H9 (cell line): ENCODE results near the gene LHFPL2. TPM values are rescaled to one million over a fixed set of nuclear protein-coding genes. Genes with fewer than 3 reads are reported as not detected.

Experiments used
- DNase-seq: peaks from one replicate; pipeline ENCODE4 v3.0.0-alpha.2; 2017
- H2AFZ ChIP-seq: one replicate; pipeline ENCODE4 v1.6.1; 2013; ENCODE audit warnings: mild to moderate bottlenecking, low read length, control low read depth, moderate library complexity
- H2AK5ac ChIP-seq: 2 replicates; pipeline ENCODE4 v1.6.1; 2013; ENCODE audit warnings: low read length, control low read depth, mixed read lengths; ENCODE audit not compliant: insufficient read length
- H2BK120ac ChIP-seq: one replicate; pipeline ENCODE4 v1.6.1; 2013; ENCODE audit warnings: low read depth, mild to moderate bottlenecking, low read length, control low read depth, inconsistent platforms; ENCODE audit not compliant: poor library complexity, severe bottlenecking
- H2BK12ac ChIP-seq: 2 replicates; pipeline ENCODE4 v1.6.1; 2013; ENCODE audit warnings: low read length, control low read depth, mixed read lengths, low read depth; ENCODE audit not compliant: insufficient read length
- H2BK15ac ChIP-seq: 2 replicates; pipeline ENCODE4 v1.6.1; 2013; ENCODE audit warnings: low read depth, low read length, control low read depth
- H2BK20ac ChIP-seq: one replicate; pipeline ENCODE4 v1.6.1; 2013; ENCODE audit warnings: low read depth, mild to moderate bottlenecking, low read length, control low read depth, inconsistent platforms; ENCODE audit not compliant: poor library complexity, severe bottlenecking
- H2BK5ac ChIP-seq: 2 replicates; pipeline ENCODE4 v1.6.1; 2013; ENCODE audit warnings: low read length, control low read depth, mixed read lengths; ENCODE audit not compliant: insufficient read length
- H3K14ac ChIP-seq: 2 replicates; pipeline ENCODE4 v1.6.1; 2013; ENCODE audit warnings: low read length, control low read depth; ENCODE audit not compliant: insufficient read depth
- H3K18ac ChIP-seq: 2 replicates; pipeline ENCODE4 v1.6.1; 2013; ENCODE audit warnings: low read depth, mild to moderate bottlenecking, mixed read lengths, low read length, control low read depth; ENCODE audit not compliant: insufficient read length
- H3K23ac ChIP-seq: 2 replicates; pipeline ENCODE4 v1.6.1; 2013; ENCODE audit warnings: low read length, control low read depth, mixed read lengths, low read depth; ENCODE audit not compliant: insufficient read length
- H3K23me2 ChIP-seq: 2 replicates; pipeline ENCODE4 v1.6.1; 2013; ENCODE audit warnings: low read depth, mild to moderate bottlenecking, mixed read lengths, low read length, control low read depth; ENCODE audit not compliant: insufficient read length, poor library complexity, severe bottlenecking
- H3K27ac ChIP-seq: 2 replicates; pipeline ENCODE4 v1.5.1; 2013; ENCODE audit warnings: low read length, control low read depth, mixed read lengths, low read depth; ENCODE audit not compliant: insufficient read length
- H3K27me3 ChIP-seq: 2 replicates; pipeline ENCODE4 v1.6.1; 2013; ENCODE audit warnings: low read length, control low read depth, inconsistent platforms; ENCODE audit not compliant: insufficient read depth
- H3K4ac ChIP-seq: 2 replicates; pipeline ENCODE4 v1.6.1; 2013; ENCODE audit warnings: low read depth, mild to moderate bottlenecking, control low read depth, inconsistent platforms, low read length, moderate library complexity
- H3K4me1 ChIP-seq: 2 replicates; pipeline ENCODE4 v1.6.1; 2013; ENCODE audit warnings: low read length, control low read depth, inconsistent platforms; ENCODE audit not compliant: insufficient read depth
- H3K4me2 ChIP-seq: 2 replicates; pipeline ENCODE4 v1.6.1; 2013; ENCODE audit warnings: low read length, control low read depth, mixed read lengths; ENCODE audit not compliant: insufficient read length, insufficient read depth
- H3K56ac ChIP-seq: 2 replicates; pipeline ENCODE4 v1.6.1; 2013; ENCODE audit warnings: low read depth, mild to moderate bottlenecking, mixed read lengths, low read length, control low read depth; ENCODE audit not compliant: insufficient read length
- H3K79me1 ChIP-seq: 2 replicates; pipeline ENCODE4 v1.6.1; 2013; ENCODE audit warnings: low read depth, mild to moderate bottlenecking, moderate library complexity, low read length, control low read depth, inconsistent platforms; ENCODE audit not compliant: insufficient read depth, poor library complexity, severe bottlenecking
- H3K79me2 ChIP-seq: 2 replicates; pipeline ENCODE4 v1.6.1; 2013; ENCODE audit warnings: low read length, control low read depth, inconsistent platforms; ENCODE audit not compliant: insufficient read depth
- H3K9ac ChIP-seq: 2 replicates; pipeline ENCODE4 v1.6.1; 2013; ENCODE audit warnings: low read length, control low read depth, mixed read lengths; ENCODE audit not compliant: insufficient read length; ENCODE audit errors: extremely low read depth
- H3K9me3 ChIP-seq: one replicate; pipeline ENCODE4 v1.6.1; 2013; ENCODE audit warnings: low read depth, low read length, inconsistent platforms; ENCODE audit not compliant: control insufficient read depth
- H3T11ph ChIP-seq: one replicate; pipeline ENCODE4 v1.6.1; 2013; ENCODE audit warnings: mild to moderate bottlenecking, low read length, control low read depth, inconsistent platforms
- H4K20me1 ChIP-seq: one replicate; pipeline ENCODE4 v1.6.1; 2013; ENCODE audit not compliant: control insufficient read depth, insufficient read length, insufficient read depth
- H4K5ac ChIP-seq: 2 replicates; pipeline ENCODE4 v1.6.1; 2013; ENCODE audit warnings: low read depth, mild to moderate bottlenecking, mixed read lengths, low read length, control low read depth; ENCODE audit not compliant: insufficient read length
- H4K8ac ChIP-seq: replicated peaks from 2 replicates; pipeline ENCODE4 v1.6.1; 2013; ENCODE audit warnings: low read length, control low read depth, mixed read lengths, low read depth; ENCODE audit not compliant: insufficient read length
- H4K91ac ChIP-seq: 2 replicates; pipeline ENCODE4 v1.6.1; 2013; ENCODE audit warnings: low read depth, mild to moderate bottlenecking, moderate library complexity, mixed read lengths, low read length, control low read depth; ENCODE audit not compliant: insufficient read length
- H3K27ac Mint-ChIP-seq, 3 experiments: 2 replicates in 2 of 3; 3 replicates in 1 of 3; pipeline ENCODE4 v1.8.0; 2020 to 2021; ENCODE audit warnings: mixed read lengths in 3 of 3, mild to moderate bottlenecking in 1 of 3, moderate library complexity in 1 of 3
- H3K27me3 Mint-ChIP-seq: 2 replicates; pipeline ENCODE4 v1.8.0; 2021; ENCODE audit warnings: low read depth, mild to moderate bottlenecking, moderate library complexity, mixed read lengths
- H3K36me3 Mint-ChIP-seq, 3 experiments: 2 replicates in 2 of 3; 3 replicates in 1 of 3; pipeline ENCODE4 v1.8.0; 2020 to 2021; ENCODE audit warnings: low read depth in 3 of 3, mixed read lengths in 3 of 3; ENCODE audit not compliant: insufficient read depth in 1 of 3
- H3K4me1 Mint-ChIP-seq, 2 experiments: 2 replicates each; pipeline ENCODE4 v1.8.0; 2020; ENCODE audit warnings: mixed read lengths in 2 of 2
- H3K4me3 Mint-ChIP-seq, 2 experiments: 2 replicates in 1 of 2; 3 replicates in 1 of 2; pipeline ENCODE4 v1.8.0; 2020 to 2021; ENCODE audit warnings: mild to moderate bottlenecking in 2 of 2, mixed read lengths in 2 of 2, moderate library complexity in 1 of 2
- H3K9me3 Mint-ChIP-seq, 2 experiments: 2 replicates in 1 of 2; 3 replicates in 1 of 2; pipeline ENCODE4 v1.8.0; 2020; ENCODE audit warnings: mild to moderate bottlenecking in 2 of 2, mixed read lengths in 2 of 2, moderate library complexity in 1 of 2
- CTCF ChIP-seq: fragments of 200-600 bp; sonication (generic); conservative IDR thresholded peaks from 3 replicates; pipeline ENCODE4 v1.8.0; 2021; ENCODE audit warnings: antibody characterized with exemption, mild to moderate bottlenecking
- WGBS: extraction: QIAGEN DNeasy Blood & Tissue Kit; methylation state at CpG from one replicate; pipeline ENCODE4 v1.1.7; 2013; ENCODE audit warnings: missing lambda C conversion rate, low lambda C conversion rate, mixed read lengths; ENCODE audit not compliant: insufficient read length; ENCODE audit errors: extremely low coverage; 5-methylcytosine and 5-hydroxymethylcytosine counted together
- total RNA-seq: library from RNA; stranded (reverse); gene quantifications from 2 replicates; pipeline ENCODE4 v1.2.1, GENCODE V29; 2021

LHFPL2 gene
- total RNA-seq, 1 experiment from 2014 or later = 26.3 TPM

- no peak overlapping the region for H3K23ac ChIP-seq
- H2BK20ac ChIP-seq = no peak overlapping the region
- no peak overlapping the region for H3K4me2 ChIP-seq
- Mint-ChIP-seq H3K27ac (peak overlapping the region in 1 of 3 experiments; percentile 52; a peak in 3 of 7 replicates), H3K9me3 (no peaks in the 10 kb centered on the region), H3K4me3 (no peak overlapping the region; a peak in 1 of 5 replicates), H3K36me3 (peaks cover 15 to 26% (median 18%) of the 10 kb centered on the region in 3 experiments), H3K27me3 (no peaks in the 10 kb centered on the region), H3K4me1 (peaks cover 39 to 52% of the 10 kb centered on the region in 2 experiments)
- peaks cover 13% of the 10 kb centered on the region for H3K4me1 ChIP-seq
- no peak overlapping the region for H4K8ac ChIP-seq
- H3K4ac ChIP-seq = no peak overlapping the region
- no peaks in the 10 kb centered on the region for H3K27me3 ChIP-seq
- H4K91ac ChIP-seq = no peak overlapping the region
- no peaks in the 10 kb centered on the region for H3K9me3 ChIP-seq
- H2AK5ac ChIP-seq = no peak overlapping the region
- H3K56ac ChIP-seq = no peak overlapping the region
- H3K14ac ChIP-seq = no peak overlapping the region
- no peak overlapping the region for H3K9ac ChIP-seq
- no peaks in the 10 kb centered on the region for H4K20me1 ChIP-seq
- H2BK5ac ChIP-seq = no peak overlapping the region
- peaks cover 14% of the 10 kb centered on the region for H3K23me2 ChIP-seq
- no peak overlapping the region for H3T11ph ChIP-seq
- H3K79me1 ChIP-seq = no peaks in the 10 kb centered on the region
- H3K27ac ChIP-seq = no peak overlapping the region
- DNase-seq = no peak
- H3K79me2 ChIP-seq = peaks cover 39% of the 10 kb centered on the region; the same call in 1 of the 2 replicates
- H2BK120ac ChIP-seq = no peak overlapping the region
- no peak overlapping the region for H4K5ac ChIP-seq
- no peak overlapping the region for H2BK15ac ChIP-seq
- H3K18ac ChIP-seq = no peak overlapping the region
- no peak overlapping the region for H2AFZ ChIP-seq
- no peak overlapping the region for H2BK12ac ChIP-seq
- no CpG with 5 or more reads among the region's 2 CpGs for WGBS
- no peak for TF ChIP-seq CTCF
These were observed 3.8 kb downstream of the LHFPL2 start for GRCh38 chr5:78644741-78645300.
